DOHH2 (cell line): ENCODE results near the gene PPM1G.

ENCODE experiments used
- EZH2phosphoT487 ChIP-seq: fragments of 200-600 bp; sonication (generic); IDR thresholded peaks from 2 replicates; pipeline ENCODE4 v1.6.1; 2017; ENCODE audit warnings: borderline replicate concordance, mild to moderate bottlenecking, antibody characterized with exemption, low read length, moderate library complexity, mixed read lengths
- TF ChIP-seq, protein P1 (sequence below): fragments of 200-600 bp; sonication (generic); IDR thresholded peaks from one replicate; pipeline ENCODE4 v1.5.1; 2014; ENCODE audit warnings: antibody characterized with exemption, mild to moderate bottlenecking, low read depth, low read length; ENCODE audit not compliant: poor library complexity, severe bottlenecking

DNA sequence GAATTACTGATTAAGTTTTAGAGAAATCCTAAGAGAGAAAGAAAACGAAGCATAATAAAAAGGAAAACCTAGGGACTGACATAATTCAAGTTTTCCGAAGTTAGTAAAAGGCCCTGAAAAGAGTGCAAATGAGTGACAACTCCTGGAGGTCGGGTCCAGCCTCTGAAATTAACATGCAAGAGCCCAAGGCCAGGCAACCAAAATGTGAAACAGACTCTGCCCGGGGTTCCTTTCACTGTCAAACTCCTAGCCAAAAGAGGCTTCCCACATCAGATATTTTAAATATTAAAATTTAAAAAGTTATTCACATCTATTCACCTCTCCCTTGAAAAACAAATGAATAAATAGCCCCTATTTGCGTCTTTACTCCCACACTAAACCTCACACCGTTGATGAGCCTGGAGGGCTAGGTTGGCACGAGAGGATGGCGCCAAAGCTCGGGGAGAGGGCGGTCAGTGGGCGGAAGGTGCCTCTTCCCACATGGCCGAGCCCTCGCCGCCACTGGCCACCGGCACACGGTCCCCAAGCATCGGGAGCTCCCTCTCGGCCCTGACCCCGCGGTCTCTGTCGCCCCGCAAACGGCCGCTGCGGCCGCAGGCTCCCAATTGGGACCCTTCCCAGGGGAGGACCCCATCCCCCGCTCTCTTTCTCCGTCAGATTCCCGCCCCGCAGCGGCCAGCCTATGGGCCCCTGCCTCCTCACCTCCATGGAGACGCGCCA is 630 bp downstream of the PPM1G start:
- TF ChIP-seq, protein P1, sequence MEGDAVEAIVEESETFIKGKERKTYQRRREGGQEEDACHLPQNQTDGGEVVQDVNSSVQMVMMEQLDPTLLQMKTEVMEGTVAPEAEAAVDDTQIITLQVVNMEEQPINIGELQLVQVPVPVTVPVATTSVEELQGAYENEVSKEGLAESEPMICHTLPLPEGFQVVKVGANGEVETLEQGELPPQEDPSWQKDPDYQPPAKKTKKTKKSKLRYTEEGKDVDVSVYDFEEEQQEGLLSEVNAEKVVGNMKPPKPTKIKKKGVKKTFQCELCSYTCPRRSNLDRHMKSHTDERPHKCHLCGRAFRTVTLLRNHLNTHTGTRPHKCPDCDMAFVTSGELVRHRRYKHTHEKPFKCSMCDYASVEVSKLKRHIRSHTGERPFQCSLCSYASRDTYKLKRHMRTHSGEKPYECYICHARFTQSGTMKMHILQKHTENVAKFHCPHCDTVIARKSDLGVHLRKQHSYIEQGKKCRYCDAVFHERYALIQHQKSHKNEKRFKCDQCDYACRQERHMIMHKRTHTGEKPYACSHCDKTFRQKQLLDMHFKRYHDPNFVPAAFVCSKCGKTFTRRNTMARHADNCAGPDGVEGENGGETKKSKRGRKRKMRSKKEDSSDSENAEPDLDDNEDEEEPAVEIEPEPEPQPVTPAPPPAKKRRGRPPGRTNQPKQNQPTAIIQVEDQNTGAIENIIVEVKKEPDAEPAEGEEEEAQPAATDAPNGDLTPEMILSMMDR = no peak
- no peak for TF ChIP-seq EZH2phosphoT487
